K562 (cell line): Measurements from ENCODE around the gene MYCBP. TPM values are rescaled to one million over a fixed set of nuclear protein-coding genes. Genes with fewer than 3 reads are reported as not detected.

ENCODE experiments used
- BCL6 ChIP-seq: fragments of 250-450 bp; sonication (Bioruptor Pico); IDR thresholded peaks from 2 replicates; pipeline ENCODE4 v1.4.0; 2020
- DMBX1 ChIP-seq: fragments of 250-450 bp; sonication (Bioruptor Pico); IDR thresholded peaks from 2 replicates; pipeline ENCODE4 v1.8.0; 2022; ENCODE audit warnings: inconsistent platforms, mild to moderate bottlenecking, moderate library complexity, borderline replicate concordance
- DPF2 ChIP-seq: fragments of 450-650 bp; IDR thresholded peaks from 2 replicates; pipeline ENCODE4 v1.6.1; 2016
- ETV5 ChIP-seq: sonication (generic); formaldehyde crosslinking; IDR thresholded peaks from 2 replicates; pipeline ENCODE4 v1.4.0; 2020; ENCODE audit warnings: low read depth, mild to moderate bottlenecking, missing genetic modification reagents
- FOXA3 ChIP-seq, 2 experiments: fragments of 450-650 bp in 1 of 2; sonication (generic) in 1 of 2; formaldehyde crosslinking; IDR thresholded peaks in 1 of 2; conservative IDR thresholded peaks in 1 of 2; 2 replicates each; pipeline versions ENCODE4 v1.4.0 to v1.8.0; 2020 to 2022; ENCODE audit warnings: mild to moderate bottlenecking in 2 of 2, missing genetic modification reagents in 1 of 2
- ILK ChIP-seq: fragments of 450-650 bp; IDR thresholded peaks from 2 replicates; pipeline ENCODE4 v1.6.1; 2016; ENCODE audit warnings: missing genetic modification characterization, low read depth, mild to moderate bottlenecking, missing compliant biosample characterization, moderate library complexity, borderline replicate concordance
- KDM2B ChIP-seq: fragments of 250-450 bp; sonication (Bioruptor Pico); IDR thresholded peaks from 2 replicates; pipeline ENCODE4 v1.8.0; 2021; ENCODE audit warnings: mild to moderate bottlenecking, moderate library complexity
- MAZ ChIP-seq, 2 experiments: fragments of 450-650 bp in 1 of 2; sonication (generic) in 1 of 2; formaldehyde crosslinking; IDR thresholded peaks in 1 of 2; conservative IDR thresholded peaks in 1 of 2; 2 replicates each; pipeline versions ENCODE4 v1.4.0 to v1.5.0; 2020; ENCODE audit warnings: mild to moderate bottlenecking in 1 of 2, missing genetic modification reagents in 1 of 2
- NCOR1 ChIP-seq: fragments of 450-650 bp; IDR thresholded peaks from 2 replicates; pipeline ENCODE4 v1.6.1; 2016; ENCODE audit warnings: mild to moderate bottlenecking, moderate library complexity
- NR2C1 ChIP-seq, 2 experiments: fragments of 450-650 bp; IDR thresholded peaks; 2 replicates each; pipeline ENCODE4 v1.6.1; 2017; ENCODE audit warnings: mild to moderate bottlenecking in 2 of 2, antibody characterized with exemption in 1 of 2, inconsistent platforms in 1 of 2, missing compliant biosample characterization in 1 of 2, missing genetic modification characterization in 1 of 2
- RBM15 ChIP-seq: fragments of 200-400 bp; formaldehyde crosslinking; IDR thresholded peaks from 2 replicates; pipeline ENCODE4 v1.6.1; 2018; ENCODE audit warnings: mild to moderate bottlenecking, low read length, moderate library complexity; ENCODE audit not compliant: insufficient read depth
- SNRNP70 ChIP-seq: fragments of 200-400 bp; formaldehyde crosslinking; optimal IDR thresholded peaks from 2 replicates; pipeline ENCODE3; 2017; ENCODE audit warnings: low read depth, low read length
- ZFP36 ChIP-seq: fragments of 150-350 bp; IDR thresholded peaks from 2 replicates; pipeline ENCODE4 v1.6.1; 2018; ENCODE audit warnings: low read length, low read depth; ENCODE audit not compliant: partially characterized antibody
- ZKSCAN1 ChIP-seq: fragments of 150-350 bp; IDR thresholded peaks from 2 replicates; pipeline ENCODE4 v1.6.1; 2016; ENCODE audit warnings: low read depth, low read length
- ZKSCAN3 ChIP-seq: fragments of 250-450 bp; sonication (Bioruptor Pico); IDR thresholded peaks from 2 replicates; pipeline ENCODE4 v1.4.0; 2020
- polyA plus RNA-seq, 8 experiments: library from polyadenylated mRNA; depleted of rRNA in 4 of 8; stranded (reverse) in 5 of 8; unstranded in 3 of 8; fragments of >200 nt; fragmentation: Nextera tagmentation in 2 of 8; fragmentation: Illumina TruSeq in 1 of 8; extraction: Ambion mirVana in 2 of 8; extraction: Trizol in 1 of 8; gene quantifications; 2 replicates each; pipeline versions ENCODE4 v1.2.1 to v1.2.3, GENCODE V29; 2011 to 2014; ENCODE audit warnings: inconsistent platforms in 1 of 8, missing spikeins in 1 of 8
- total RNA-seq, 7 experiments: library from RNA; depleted of rRNA in 6 of 7; stranded (reverse); fragments of >200 nt in 6 of 7; fragmentation: Illumina TruSeq in 2 of 7; extraction: Trizol in 2 of 7; gene quantifications; 2 replicates each; pipeline versions ENCODE4 v1.2.1 to v1.2.3, GENCODE V29; 2011 to 2021; ENCODE audit warnings: low replicate concordance in 1 of 7
- TF ChIP-seq, protein P1 (sequence below): fragments of 450-650 bp; formaldehyde crosslinking; IDR thresholded peaks from 2 replicates; pipeline ENCODE4 v1.4.0; 2020; ENCODE audit warnings: mild to moderate bottlenecking, moderate library complexity
- TF ChIP-seq, protein P2 (sequence below): fragments of 250-450 bp; sonication (Bioruptor Pico); IDR thresholded peaks from 2 replicates; pipeline ENCODE4 v1.8.0; 2022; ENCODE audit warnings: inconsistent platforms
- TF ChIP-seq, protein P3 (sequence below): sonication (generic); formaldehyde crosslinking; IDR thresholded peaks from 2 replicates; pipeline ENCODE4 v1.8.0; 2023; ENCODE audit warnings: missing genetic modification reagents, mild to moderate bottlenecking, borderline replicate concordance

MYCBP gene
- total and polyA plus RNA-seq, 9 of the 15 experiments (the other 6 are each of a cell fraction or from before 2014, with no cell fraction given), result 32.3 to 253 (median 72.9) TPM

DNA sequence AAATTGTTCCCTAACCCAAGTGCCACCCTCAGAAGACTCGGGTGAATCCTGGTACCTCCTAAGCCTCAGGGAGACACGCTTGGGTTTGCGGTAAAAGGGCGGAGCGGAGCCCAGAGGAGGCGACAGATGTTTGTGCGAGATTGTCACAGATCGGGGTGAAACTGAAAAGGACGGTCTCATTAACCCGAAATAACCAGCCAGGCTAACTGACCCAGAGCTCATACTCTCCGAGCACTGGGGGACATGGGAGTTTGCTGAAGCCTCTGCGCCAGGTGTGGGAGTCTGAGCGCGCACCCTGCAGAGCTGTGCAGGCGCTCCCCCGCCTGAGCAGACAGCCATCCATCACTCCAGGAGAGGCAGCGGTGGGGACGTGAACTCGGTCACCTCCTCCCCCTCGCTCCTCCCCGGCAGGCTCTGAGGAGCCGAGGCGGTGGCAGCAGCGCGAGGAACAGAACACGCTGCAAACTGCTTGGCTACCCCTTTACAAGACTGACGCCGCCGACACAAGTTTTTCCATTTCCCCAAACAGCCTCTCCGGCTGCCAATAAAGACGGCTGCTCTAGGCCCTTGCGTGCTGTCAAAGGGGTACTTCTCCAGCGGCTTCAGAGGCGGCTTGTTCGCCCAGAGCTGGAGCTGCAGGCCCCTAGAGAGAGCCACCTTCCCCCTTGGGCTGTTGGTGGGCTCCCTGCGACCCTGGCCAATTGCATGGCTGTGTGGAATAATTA, 57.1 kb downstream of the MYCBP start (continued):
- TF ChIP-seq, protein P1, sequence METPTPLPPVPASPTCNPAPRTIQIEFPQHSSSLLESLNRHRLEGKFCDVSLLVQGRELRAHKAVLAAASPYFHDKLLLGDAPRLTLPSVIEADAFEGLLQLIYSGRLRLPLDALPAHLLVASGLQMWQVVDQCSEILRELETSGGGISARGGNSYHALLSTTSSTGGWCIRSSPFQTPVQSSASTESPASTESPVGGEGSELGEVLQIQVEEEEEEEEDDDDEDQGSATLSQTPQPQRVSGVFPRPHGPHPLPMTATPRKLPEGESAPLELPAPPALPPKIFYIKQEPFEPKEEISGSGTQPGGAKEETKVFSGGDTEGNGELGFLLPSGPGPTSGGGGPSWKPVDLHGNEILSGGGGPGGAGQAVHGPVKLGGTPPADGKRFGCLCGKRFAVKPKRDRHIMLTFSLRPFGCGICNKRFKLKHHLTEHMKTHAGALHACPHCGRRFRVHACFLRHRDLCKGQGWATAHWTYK, result peak; percentile 74
- TF ChIP-seq NR2C1 (IDR thresholded peaks at IDR 0.05), result peak; percentile 54; the same call in 1 of the 2 replicates
- peak; percentile 25; the same call in 1 of the 2 replicates for TF ChIP-seq NR2C1 (tag; IDR thresholded peaks at IDR 0.05)
- TF ChIP-seq NCOR1, result peak; percentile 97
- TF ChIP-seq DPF2, result peak; percentile 99
- no peak for TF ChIP-seq ILK (tag)
- peak; percentile 77 for TF ChIP-seq ETV5
- peak; percentile 97 to 98 for TF ChIP-seq MAZ (CRISPR knock-in tag; conservative IDR thresholded peaks at IDR 0.05 in 1 of 2, IDR thresholded peaks at IDR 0.05 in 1 of 2)
- no peak for TF ChIP-seq ZFP36
- TF ChIP-seq, protein P2, sequence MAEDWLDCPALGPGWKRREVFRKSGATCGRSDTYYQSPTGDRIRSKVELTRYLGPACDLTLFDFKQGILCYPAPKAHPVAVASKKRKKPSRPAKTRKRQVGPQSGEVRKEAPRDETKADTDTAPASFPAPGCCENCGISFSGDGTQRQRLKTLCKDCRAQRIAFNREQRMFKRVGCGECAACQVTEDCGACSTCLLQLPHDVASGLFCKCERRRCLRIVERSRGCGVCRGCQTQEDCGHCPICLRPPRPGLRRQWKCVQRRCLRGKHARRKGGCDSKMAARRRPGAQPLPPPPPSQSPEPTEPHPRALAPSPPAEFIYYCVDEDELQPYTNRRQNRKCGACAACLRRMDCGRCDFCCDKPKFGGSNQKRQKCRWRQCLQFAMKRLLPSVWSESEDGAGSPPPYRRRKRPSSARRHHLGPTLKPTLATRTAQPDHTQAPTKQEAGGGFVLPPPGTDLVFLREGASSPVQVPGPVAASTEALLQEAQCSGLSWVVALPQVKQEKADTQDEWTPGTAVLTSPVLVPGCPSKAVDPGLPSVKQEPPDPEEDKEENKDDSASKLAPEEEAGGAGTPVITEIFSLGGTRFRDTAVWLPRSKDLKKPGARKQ (CRISPR knock-in tag), result no peak
- TF ChIP-seq BCL6 (CRISPR knock-in tag), result no peak
- no peak for TF ChIP-seq RBM15
- TF ChIP-seq DMBX1 (CRISPR knock-in tag), result peak; percentile 54
- peak; percentile 90 for TF ChIP-seq ZKSCAN1
- TF ChIP-seq FOXA3 (CRISPR knock-in tag; conservative IDR thresholded peaks at IDR 0.05 in 1 of 2, IDR thresholded peaks at IDR 0.05 in 1 of 2), result 0 out of 4 replicates have a peak, but pooled peaks of 1 of the 2 experiments have one; percentile 48
- TF ChIP-seq ZKSCAN3 (CRISPR knock-in tag), result no peak
- TF ChIP-seq, protein P3, sequence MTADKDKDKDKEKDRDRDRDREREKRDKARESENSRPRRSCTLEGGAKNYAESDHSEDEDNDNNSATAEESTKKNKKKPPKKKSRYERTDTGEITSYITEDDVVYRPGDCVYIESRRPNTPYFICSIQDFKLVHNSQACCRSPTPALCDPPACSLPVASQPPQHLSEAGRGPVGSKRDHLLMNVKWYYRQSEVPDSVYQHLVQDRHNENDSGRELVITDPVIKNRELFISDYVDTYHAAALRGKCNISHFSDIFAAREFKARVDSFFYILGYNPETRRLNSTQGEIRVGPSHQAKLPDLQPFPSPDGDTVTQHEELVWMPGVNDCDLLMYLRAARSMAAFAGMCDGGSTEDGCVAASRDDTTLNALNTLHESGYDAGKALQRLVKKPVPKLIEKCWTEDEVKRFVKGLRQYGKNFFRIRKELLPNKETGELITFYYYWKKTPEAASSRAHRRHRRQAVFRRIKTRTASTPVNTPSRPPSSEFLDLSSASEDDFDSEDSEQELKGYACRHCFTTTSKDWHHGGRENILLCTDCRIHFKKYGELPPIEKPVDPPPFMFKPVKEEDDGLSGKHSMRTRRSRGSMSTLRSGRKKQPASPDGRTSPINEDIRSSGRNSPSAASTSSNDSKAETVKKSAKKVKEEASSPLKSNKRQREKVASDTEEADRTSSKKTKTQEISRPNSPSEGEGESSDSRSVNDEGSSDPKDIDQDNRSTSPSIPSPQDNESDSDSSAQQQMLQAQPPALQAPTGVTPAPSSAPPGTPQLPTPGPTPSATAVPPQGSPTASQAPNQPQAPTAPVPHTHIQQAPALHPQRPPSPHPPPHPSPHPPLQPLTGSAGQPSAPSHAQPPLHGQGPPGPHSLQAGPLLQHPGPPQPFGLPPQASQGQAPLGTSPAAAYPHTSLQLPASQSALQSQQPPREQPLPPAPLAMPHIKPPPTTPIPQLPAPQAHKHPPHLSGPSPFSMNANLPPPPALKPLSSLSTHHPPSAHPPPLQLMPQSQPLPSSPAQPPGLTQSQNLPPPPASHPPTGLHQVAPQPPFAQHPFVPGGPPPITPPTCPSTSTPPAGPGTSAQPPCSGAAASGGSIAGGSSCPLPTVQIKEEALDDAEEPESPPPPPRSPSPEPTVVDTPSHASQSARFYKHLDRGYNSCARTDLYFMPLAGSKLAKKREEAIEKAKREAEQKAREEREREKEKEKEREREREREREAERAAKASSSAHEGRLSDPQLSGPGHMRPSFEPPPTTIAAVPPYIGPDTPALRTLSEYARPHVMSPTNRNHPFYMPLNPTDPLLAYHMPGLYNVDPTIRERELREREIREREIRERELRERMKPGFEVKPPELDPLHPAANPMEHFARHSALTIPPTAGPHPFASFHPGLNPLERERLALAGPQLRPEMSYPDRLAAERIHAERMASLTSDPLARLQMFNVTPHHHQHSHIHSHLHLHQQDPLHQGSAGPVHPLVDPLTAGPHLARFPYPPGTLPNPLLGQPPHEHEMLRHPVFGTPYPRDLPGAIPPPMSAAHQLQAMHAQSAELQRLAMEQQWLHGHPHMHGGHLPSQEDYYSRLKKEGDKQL (CRISPR knock-in tag), result no peak
- TF ChIP-seq SNRNP70, result no peak
- TF ChIP-seq KDM2B (CRISPR knock-in tag), result 0 out of 2 replicates have a peak, but pooled peaks have one; percentile 29
